Transverse colon (tissue), 3 donors: ENCODE data around the gene ACADS.

Source experiments
- EP300 ChIP-seq: sonication (generic); formaldehyde crosslinking; IDR thresholded peaks from one replicate; pipeline ENCODE4 v1.6.1; 2017; ENCODE audit warnings: antibody characterized with exemption, low read depth
- POLR2A ChIP-seq: fragments of 450-650 bp; IDR thresholded peaks from one replicate; pipeline ENCODE4 v1.6.1; 2016; ENCODE audit warnings: antibody characterized with exemption, mild to moderate bottlenecking, moderate library complexity
- TF ChIP-seq, protein P1 (sequence below), 5 experiments: fragments of 200-600 bp in 3 of 5; fragments of 450-650 bp in 2 of 5; sonication (generic) in 3 of 5; IDR thresholded peaks; 1 replicate in 2 of 5; 2 replicates in 3 of 5; pipeline ENCODE4 v1.5.1; 2016 to 2017; ENCODE audit warnings: antibody characterized with exemption in 5 of 5, inconsistent platforms in 3 of 5, mild to moderate bottlenecking in 2 of 5, moderate library complexity in 1 of 5

DNA sequence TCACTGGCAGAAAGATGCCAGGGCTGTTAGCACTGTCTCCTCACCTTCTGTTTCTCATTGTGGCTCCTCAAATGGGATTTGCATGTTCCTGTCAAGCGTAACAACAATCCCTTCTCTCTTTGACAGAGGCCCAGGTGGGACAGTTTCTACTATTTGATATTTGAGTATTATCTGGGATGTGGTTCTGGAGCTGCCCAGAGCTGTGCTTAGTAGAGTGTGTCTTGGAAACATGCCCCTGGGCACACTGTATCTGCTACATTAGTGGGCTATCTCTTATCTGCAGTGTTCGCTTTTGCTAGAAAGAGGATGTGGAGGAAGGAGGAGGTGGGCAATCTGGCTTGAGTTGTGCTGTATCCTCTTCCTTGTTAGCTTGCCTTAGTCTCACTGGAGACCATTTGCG lies 3.8 kb upstream of the ACADS start:
- TF ChIP-seq EP300 (no peak), POLR2A (no peak)
- TF ChIP-seq, protein P1, sequence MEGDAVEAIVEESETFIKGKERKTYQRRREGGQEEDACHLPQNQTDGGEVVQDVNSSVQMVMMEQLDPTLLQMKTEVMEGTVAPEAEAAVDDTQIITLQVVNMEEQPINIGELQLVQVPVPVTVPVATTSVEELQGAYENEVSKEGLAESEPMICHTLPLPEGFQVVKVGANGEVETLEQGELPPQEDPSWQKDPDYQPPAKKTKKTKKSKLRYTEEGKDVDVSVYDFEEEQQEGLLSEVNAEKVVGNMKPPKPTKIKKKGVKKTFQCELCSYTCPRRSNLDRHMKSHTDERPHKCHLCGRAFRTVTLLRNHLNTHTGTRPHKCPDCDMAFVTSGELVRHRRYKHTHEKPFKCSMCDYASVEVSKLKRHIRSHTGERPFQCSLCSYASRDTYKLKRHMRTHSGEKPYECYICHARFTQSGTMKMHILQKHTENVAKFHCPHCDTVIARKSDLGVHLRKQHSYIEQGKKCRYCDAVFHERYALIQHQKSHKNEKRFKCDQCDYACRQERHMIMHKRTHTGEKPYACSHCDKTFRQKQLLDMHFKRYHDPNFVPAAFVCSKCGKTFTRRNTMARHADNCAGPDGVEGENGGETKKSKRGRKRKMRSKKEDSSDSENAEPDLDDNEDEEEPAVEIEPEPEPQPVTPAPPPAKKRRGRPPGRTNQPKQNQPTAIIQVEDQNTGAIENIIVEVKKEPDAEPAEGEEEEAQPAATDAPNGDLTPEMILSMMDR (IDR thresholded peaks at IDR 0.05), result no peak
